Colon (tissue), 2 donors: Measurements from ENCODE around the gene ROBO1.

Experiments used
- FAIRE-seq: peaks from 2 replicates; lab custom pipeline; 2012; peaks lifted over from hg19 to GRCh38; lab: Jason Lieb, UNC
- donor health status: control.
- donor health status: control.

The ROBO1 gene

DNA sequence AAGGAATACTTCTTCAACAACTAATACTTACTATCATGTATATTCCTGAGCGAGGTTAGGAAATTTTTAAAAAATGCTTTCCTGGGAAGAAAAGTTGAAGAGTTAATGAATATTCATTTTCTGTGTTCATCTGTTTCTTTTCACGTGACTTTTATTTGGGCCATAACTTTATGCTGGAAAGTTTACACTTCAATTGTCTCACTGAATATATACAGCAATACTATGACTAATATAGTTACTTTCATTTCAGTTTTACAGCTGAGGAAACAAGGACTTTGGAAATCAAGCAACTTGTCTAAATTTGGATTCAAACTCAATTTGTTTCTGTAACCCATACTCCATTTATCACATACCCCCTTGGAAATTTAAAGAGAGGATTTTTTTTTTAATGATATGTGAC lies 894.2 kb downstream of the ROBO1 start:
- peak; percentile 68 for FAIRE-seq

DNA sequence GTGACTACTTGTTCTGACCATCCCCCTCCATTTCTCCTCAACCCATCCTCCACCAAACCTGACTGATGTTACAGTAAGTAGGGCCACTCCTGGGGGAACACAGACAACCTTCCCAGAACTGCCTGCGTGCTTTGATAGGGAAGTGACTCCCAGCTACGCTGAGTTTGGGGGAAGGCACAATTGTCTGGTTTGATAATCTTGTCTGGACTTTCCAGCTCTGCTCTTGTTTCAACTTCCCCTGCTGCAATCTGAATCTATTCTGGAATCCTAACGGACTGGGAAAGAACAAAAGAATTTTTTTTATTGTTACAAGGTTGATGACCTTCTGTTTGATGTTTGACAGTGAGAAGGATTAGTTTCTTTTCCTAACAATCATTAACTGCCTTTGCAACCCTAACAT lies 895.6 kb downstream of the ROBO1 start:
- no peak for FAIRE-seq

DNA sequence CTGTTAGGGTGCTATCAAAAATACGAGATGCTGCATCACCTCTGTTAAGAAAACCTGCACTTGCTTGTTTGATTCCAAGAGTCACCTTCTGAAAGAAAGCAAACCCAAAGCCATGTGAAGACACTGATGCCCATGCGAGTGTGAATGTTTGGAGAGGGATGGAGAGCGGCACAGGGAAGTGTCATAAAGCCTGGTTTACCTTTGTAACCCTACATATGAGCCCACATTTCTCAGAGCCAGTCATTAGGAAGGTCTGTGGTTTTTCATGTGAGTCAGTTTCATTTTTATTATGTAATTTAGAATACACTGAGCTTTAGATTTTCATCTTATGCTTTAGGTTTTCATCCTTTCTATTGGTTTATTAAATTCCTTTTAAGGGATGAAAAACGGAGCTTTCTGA lies 896.8 kb downstream of the ROBO1 start:
- no peak for FAIRE-seq

DNA sequence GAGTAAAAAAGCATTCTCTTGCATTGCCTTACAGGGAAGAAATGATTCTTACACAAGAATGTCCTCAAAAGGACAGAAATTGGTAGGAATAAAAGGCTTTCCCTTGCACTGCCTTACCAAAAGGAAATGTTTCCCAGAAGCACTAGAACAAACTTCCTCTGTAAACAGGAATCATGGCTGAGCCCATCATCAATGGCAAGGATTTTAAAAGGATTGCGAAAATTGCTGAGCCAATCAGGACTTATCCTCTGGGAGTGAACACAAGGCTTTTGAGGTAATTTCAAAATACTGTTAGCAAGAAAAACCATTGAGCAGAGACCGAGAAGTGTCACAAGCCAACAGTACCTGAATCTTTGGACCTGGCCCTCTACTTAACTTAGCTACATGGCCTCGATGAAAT lies 897.3 kb downstream of the ROBO1 start:
- FAIRE-seq = no peak

DNA sequence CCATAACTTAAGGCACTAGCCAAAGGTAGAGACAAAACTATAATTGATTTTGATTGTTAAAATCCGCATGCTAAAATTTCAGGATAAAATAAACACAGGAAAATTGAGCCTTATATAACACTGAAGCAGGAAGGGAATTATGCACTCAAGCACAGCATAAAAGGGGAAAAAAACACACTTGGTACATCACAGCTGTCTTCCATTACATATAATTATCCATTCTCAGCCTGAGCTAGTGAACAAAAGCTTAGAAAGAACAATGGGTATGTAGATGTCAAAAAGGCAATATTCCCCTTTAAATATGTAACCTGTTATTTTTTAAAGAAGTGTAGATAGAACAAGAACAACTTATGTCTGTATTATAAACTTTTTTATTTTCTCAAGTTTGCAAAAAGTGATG lies 899.2 kb downstream of the ROBO1 start:
- FAIRE-seq = no peak

DNA sequence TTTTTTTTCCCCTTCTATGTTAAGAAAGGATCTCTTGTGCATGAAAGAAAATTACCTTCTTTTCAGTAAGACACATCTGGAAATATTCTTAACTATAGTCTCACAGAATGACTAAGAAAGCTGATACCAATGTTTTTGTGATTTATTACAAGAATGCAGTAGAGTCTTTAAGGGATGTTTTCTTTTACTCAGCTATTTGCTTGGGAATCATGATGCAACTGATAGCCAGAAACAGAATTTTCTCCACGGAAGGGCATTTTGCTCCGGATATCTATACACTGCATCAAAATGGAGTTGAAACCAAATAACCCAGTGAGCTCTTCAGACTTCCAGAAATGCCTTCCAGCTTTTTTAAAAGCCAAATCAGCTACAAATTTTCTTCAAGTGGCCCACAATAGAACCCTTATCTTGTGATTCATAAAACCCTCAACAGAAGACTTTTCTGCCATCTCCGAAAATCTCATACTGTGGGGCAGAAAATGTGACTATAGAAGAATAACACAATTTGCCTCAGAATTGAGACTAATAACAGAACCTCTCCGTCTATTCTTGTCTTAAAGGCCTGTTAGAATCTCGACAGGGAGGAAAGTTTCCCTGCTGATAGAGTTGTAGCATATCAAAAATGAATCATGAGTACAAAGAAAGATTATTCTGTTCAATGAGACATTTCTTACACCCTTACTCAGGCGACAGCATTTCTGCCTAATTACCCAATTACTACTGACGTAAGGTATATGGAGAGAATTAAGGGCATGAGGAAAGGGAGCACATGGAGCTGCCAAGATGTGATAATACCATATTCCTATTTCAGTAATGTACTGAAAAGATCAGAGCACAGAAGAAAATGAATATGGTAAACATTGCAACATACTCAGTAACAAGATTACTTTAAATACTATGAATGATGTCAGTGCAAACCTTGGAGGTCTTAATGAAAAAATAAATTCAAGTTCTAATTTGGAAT lies 900.1 kb downstream of the ROBO1 start:
- FAIRE-seq = no peak

DNA sequence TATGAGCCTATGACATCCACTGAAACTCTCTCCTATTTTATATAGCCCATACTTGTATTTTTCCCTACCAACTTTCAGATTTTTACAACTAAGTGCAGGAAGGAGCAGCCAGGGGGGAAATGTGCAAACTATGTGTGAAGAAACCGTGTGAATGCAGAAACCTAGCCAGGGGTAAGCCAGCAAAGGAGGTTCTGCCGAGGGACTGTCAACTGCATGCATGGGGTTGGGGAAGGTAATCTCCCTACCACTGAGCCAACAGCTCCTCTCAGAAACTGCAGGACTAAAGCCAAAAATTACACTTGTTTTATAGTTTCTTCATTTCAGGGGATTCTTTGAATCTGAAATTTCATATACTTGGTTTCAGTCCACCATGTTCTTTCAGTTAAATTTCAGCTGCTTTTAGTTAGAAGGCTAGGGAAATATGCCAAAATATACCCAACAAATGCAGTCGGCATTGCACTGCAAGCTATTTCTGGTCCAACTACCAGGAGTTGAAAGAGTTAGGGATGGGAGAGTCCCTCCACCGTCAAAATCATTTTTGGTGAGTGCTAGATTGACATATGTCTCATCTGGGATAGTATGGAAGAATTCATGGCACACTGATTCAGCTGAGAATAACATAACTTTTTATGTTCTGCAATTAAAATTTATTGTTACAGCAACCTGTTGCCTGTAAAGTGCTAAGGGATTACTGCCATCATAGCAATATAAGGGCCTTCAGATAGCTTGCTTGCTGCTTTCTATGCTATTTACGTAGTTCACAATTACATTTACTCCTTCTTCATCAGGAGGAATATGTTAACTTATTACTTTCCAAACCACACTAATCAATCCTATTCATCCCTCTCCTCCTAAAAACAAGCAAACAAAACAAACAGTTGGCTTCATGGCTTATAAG lies 904.2 kb downstream of the ROBO1 start:
- FAIRE-seq = no peak

DNA sequence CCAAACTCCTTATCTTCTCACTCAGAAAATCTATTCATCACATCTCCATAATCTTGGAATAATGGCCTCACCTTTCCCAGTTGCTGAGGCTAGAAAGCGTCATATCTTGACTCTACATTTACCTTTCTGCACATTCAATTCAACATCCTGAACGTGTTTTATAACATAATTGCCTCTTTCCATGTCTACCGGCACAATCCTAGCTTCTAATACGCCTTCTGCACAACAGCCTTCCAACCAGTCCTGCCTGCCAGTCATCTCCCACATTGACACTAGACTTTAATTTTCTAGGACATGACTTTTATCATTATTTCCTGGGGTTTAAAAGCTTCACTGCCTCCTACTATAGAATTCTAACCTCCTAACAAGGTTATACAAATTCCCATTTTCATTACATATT lies 906.6 kb downstream of the ROBO1 start:
- FAIRE-seq = no peak

DNA sequence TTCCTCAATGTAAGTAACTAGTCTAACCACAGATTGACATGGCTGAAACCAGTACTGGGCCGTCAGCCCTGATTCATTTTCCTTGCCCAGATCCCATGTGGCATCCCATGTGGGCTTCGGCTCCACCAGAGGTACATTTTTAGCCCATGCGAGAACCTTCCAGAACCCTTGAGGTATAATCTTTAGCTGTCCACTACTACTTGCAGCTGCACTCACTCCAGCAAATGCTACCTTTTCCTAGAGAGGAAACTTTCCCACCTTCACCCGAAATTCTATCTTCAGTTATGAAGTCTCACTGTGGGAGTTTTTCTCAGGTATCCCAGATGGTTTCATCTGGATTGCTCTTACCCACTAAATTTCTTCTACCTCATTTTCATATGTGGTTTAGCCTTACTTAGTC lies 907.2 kb downstream of the ROBO1 start:
- no peak for FAIRE-seq

DNA sequence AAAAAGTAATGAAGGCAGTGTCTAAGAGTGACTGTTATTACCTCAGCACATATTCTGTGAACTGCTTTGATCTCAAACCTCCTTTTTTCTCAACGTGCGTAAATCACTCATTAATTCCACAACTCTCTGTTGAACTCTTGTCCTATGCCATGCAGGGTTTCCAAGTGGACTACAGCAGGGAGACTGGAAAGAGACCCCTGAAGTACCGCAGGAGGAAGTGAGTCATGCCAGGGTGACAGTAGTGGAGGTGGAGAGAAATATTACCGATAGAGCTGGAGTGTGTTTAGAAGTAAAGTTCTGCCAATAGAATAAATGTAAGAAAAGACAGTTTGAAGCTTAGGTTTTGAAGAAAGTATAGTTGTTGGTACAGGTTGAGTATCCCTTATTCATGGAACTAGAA lies 908.9 kb downstream of the ROBO1 start:
- FAIRE-seq = no peak

DNA sequence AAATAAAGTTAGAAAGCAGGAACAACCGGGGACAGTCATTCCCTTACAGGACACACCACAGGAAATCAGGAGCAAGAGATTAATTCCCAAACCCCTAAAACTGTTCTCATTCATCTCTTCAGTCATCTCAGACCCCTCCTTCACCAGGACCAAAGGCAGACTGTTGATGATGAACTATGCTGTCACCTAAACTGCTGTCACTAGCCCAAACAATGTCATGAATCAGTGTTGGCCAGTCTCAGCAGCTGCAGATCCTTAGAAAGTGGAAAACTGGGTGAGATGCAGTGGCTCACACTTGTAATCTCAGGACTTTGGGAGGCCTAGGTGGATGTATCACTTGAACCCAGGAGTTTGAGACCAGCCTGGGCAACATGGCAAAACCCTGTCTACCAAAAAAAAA lies 909.6 kb downstream of the ROBO1 start:
- FAIRE-seq = no peak

DNA sequence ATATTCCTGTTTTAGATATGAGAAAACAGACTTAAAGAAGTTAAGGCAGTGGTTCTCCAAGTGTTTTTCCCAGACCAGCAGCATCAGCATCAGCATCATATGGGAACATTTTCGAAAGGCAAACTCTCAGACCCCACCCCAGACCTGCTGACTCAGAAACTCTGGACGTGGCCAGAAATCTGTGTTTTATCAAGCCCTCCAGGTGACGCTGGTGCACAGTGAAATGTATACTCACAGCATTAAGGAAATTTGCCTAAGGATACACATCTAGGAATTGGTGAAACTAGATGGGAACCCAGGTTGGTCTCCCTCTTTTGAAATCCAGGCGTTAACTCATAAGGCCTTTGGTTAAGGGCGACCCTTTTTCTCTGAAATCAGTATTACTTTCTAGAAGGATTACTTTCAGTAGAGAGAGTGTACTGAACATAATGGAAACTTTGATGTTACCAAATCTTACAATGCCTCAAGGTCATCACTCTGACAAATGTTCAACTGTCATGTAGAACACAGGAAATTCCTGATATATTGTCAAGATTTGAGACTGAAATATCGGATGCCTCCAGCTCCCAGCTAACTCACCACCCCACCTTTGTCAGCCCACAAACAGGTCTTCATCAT lies 910.2 kb downstream of the ROBO1 start:
- FAIRE-seq = no peak

DNA sequence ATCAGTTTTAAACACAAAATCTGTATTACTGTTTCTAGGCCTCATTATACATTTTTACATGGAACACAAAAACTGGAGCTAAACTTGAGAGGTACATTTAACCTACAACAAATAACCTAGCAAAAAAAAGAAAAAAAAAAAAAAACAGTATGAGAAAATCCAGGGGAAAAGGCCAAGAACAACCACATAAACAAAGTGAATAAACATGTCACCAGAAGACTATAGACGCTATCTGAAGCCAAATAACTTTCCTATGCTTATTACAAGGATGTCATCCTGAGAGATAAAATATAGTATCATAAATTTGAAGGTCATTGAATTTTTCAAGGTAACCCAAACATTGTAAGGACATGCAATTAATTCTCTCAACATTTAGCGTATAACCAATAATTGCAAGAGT lies 911.6 kb downstream of the ROBO1 start:
- FAIRE-seq = no peak

DNA sequence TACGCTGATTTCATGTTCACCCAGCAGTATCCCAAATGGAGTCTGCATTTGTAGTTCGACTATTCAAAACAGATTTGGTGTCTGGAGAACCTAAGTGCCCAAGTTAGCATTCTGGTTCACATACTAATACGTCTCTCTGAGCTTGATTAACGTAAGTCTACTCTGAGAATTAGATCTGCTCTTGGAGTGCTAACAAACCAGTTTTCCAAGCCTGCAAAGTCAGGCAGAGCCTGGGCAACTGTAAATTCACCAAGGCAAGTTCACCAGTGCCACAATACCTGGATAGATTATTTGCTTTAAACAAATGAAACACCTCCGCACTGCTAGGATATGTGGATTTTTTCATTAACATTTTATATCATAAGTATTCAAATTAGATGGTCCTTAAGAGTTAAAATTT lies 912.6 kb downstream of the ROBO1 start:
- no peak for FAIRE-seq

DNA sequence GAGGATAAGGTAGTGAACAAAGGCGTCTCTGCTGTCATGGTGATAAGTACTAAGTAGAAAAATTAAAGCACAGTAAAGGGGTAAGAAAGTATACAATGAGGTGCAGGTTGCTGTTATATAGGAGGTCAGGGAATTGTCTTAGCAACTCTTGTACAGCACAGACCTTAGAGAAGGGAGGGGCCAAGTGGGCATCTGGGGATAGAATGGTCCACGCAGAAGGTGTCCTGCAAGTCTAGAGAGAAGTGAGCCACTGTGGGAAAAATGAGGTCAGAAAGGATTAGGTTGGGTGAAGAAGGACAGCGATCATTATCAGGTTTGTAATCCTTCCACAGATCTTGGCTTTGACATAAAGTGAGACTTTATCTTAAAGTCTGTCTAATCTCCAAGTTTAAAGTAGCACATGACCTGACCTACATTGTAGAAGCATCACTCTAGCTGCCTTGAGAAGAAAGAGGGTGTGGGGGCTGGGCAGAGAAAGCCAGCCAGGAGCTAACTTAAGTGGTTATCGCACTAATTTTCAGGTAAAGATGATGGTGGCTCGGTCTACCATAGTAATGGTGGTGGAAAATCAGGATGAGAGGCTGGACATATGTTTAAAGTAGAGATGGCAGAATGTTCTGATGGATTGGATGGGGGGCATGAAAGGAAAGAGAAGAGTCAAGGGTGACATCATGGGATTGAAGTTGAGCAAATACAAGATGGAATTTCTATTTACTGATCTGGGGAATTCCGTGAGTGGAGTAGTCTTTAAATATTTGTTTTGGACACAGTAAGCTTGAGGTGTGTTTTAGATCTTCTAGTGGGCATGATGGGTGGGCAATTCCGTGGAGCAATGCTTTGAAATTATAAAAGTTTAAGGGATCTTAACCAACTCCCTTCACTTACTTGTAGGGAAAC lies 919.2 kb downstream of the ROBO1 start:
- no peak for FAIRE-seq

DNA sequence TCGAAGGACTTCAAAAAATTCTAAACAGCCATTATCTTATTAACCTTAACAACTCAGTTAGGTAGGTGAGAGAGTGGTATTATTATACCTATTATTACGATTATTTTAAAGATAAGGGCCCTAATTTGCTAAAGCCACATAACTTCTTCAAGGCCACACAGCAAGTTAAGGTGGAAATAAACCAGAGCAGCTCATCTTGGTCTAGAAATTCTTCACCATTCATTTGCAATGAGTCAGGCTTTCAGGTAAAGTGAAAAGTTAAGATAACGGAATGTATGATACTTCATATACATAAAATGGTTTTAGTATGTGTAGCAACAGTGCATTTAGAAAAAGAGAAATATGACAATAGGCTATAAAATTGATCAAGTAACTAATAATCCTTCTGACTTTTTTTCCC lies 920.2 kb downstream of the ROBO1 start:
- no peak for FAIRE-seq

DNA sequence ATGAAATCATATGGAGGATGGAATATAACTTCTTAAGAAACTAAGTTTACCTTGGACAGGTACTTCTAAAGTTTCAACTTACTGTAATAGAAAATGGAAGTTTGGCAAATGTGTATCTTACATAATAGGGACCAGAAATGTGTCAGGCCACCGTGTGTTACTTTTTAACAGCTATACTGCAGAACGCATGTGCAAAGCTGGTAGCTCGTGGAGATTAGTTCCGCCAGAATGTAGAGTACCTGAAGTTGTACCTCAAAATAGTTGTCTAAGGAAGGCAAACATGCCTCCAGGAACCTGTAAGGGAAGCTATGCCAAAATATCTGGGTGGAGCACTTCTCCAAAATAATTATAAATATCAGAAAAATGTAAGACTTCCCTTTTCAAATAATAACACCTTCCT lies 920.6 kb downstream of the ROBO1 start:
- FAIRE-seq = no peak

DNA sequence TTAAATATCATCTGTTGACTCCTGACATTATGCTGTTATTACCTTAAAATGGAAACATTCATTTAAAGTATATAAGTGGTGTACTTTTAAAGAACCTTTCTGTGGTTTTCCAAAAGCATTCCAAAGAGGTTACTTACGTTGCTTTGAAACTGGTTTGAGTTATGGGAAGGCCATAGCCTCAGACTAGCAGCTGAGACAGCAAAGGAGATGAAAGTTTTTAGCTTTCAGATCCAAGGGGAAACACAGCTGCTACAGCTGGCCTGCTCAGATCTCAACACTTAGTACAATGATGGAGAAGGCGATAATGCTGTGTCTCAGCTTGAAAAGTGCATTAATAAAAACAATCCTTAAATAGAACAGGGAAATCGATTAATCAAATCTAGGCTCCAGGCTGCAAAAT lies 921.1 kb downstream of the ROBO1 start:
- no peak for FAIRE-seq

DNA sequence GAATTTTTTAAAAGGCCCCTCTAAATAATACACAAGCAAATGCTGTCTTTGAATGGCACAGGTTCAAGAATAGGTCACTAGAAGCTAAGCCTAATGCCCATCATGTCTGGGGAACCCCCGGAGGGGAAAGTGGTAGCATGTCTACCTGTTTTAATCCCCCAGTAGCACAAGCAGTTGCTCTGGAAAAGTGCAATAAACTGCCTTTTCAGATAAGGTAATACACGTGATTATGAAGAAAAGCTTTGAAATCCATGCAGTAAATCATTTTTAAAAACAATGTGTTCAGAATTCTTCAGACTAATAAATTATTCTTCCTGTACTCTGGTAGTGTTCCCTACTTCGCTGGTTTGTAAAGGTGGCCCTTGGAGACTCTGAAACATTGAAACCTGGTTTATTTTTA lies 922.2 kb downstream of the ROBO1 start:
- no peak for FAIRE-seq

DNA sequence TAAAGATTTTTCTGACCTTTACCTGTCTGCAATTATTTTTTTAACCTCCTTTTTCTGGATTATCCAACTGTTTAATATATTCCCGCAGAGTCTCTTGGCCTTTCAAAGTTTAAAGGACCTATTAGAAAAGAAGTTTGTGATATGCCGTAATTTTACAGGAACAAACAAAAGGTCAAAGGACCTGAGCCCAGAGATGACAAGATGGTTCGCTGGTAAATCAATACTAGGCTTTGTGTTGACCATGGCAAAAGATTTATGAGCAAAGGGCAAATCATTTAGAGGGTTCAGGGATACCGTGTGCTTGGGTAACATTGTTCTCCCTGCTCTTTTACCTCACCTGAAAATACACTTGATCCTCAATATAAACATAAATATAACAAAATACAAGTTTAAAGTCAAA lies 923.5 kb downstream of the ROBO1 start:
- FAIRE-seq = no peak

DNA sequence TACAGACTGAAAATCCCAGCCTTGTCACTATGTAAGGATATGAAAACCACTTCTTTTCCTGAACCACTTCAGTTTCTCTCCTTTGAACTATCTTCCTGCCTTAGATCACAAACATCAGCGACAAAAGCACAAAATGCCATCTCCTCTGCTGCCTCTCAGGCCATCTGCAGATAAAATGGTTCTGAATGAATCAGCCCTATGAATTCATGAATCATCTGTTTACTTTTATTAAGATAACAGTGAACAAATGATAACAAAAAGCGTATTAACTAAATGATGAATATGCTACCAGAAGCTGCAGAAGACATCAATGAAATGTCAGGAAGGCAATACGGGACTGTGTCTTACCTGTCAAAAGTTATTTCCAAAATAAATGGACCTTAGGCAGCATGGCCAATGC lies 928.1 kb downstream of the ROBO1 start:
- no peak for FAIRE-seq

DNA sequence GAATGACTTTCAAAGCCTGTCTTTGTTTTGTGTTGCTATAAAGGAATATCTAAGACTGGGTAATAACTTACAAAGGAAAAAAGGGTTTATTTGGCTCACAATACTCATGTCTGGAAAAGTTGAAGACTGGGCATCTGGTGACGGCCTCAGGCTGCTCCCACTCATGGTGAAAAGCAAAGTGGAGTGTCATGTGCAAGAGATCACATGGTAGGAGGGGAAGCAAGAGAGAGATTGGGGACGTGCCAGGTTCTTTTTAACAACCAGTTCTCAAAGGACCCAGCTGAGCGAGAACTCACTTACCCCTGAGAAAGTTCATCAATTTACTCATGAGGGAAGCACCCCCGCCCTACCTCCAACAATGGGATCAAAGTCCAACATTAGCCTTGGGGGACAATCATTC lies 929.4 kb downstream of the ROBO1 start:
- no peak for FAIRE-seq
